ENCODE measurements around the gene ATP9A.

- TF ChIP-seq GABPA (IDR thresholded peaks at IDR 0.05; ENCODE audit: low read depth) (no peak), SIN3A (IDR thresholded peaks at IDR 0.05; ENCODE audit: low read depth, low read length) (no peak), EP300 (IDR thresholded peaks at IDR 0.05; ENCODE audit: borderline replicate concordance in 1 of 2, control insufficient read depth in 1 of 2, low read depth in 2 of 2, low read length in 2 of 2) (no peak), POLR2A (IDR thresholded peaks at IDR 0.05; ENCODE audit: low read depth, low read length) (no peak), ESRRA (IDR thresholded peaks at IDR 0.05; ENCODE audit: low read length) (no peak), ATF2 (IDR thresholded peaks at IDR 0.05; ENCODE audit: low read length) (no peak), RAD21 (IDR thresholded peaks at IDR 0.05; ENCODE audit: insufficient read depth, low read depth, low read length) (no peak), CTCF (IDR thresholded peaks at IDR 0.05 in 2 of 3, conservative IDR thresholded peaks at IDR 0.05 in 1 of 3; ENCODE audit: control insufficient read depth in 2 of 3, extremely low read depth in 1 of 3, insufficient read depth in 1 of 3, low read depth in 3 of 3, low read length in 3 of 3) (no peak), BCLAF1 (IDR thresholded peaks at IDR 0.05) (no peak), POLR2AphosphoS5 (IDR thresholded peaks at IDR 0.05; ENCODE audit: low read length) (no peak), BCL11A (IDR thresholded peaks at IDR 0.05; ENCODE audit: low read depth, low read length) (no peak), ZZZ3 (IDR thresholded peaks at IDR 0.05; ENCODE audit: control insufficient read depth, insufficient read length, low read depth) (no peak)
Measured at GRCh38 chr20:51750037-51750769, 18.0 kb downstream of the ATP9A start.

Data from GM12878 (cell line).